Tibial nerve (tissue), 4 donors: Measurements from ENCODE around the gene SLC25A34. TPM values are rescaled to one million over a fixed set of nuclear protein-coding genes. Genes with fewer than 3 reads are reported as not detected.

Experiments
- DNase-seq, 2 donors: peaks; one replicate each; pipeline ENCODE4 v3.0.0-alpha.2; 2019; ENCODE audit warnings: low spot score in 2 of 2
- H3K27ac ChIP-seq, 4 donors: fragments of 200-600 bp; sonication (generic) in 3 of 4; one replicate each; pipeline ENCODE4 v1.5.1; 2017 to 2019; ENCODE audit warnings: mild to moderate bottlenecking in 1 of 4
- H3K27me3 ChIP-seq, 2 donors: fragments of 200-600 bp; sonication (generic) in 1 of 2; one replicate each; pipeline versions ENCODE4 v1.5.1 to v1.6.0; 2017 to 2019
- H3K36me3 ChIP-seq, 3 donors: fragments of 200-600 bp; sonication (generic); one replicate each; pipeline ENCODE4 v1.5.1; 2018 to 2019
- H3K4me1 ChIP-seq, 4 donors: fragments of 200-600 bp; sonication (generic) in 3 of 4; one replicate each; pipeline ENCODE4 v1.5.1; 2017 to 2019
- H3K4me3 ChIP-seq, 4 donors: fragments of 200-600 bp; sonication (generic) in 3 of 4; one replicate each; pipeline ENCODE4 v1.5.1; 2017 to 2019; ENCODE audit warnings: mild to moderate bottlenecking in 1 of 4, moderate library complexity in 1 of 4
- H3K9me3 ChIP-seq, 4 donors: fragments of 200-600 bp; sonication (generic) in 3 of 4; one replicate each; pipeline ENCODE4 v1.5.1; 2017 to 2019
- CTCF ChIP-seq, 5 experiments: fragments of 200-600 bp in 3 of 5; fragments of 450-650 bp in 2 of 5; sonication (generic) in 3 of 5; IDR thresholded peaks; one replicate each; pipeline ENCODE4 v1.5.1; 2016 to 2019; ENCODE audit warnings: antibody characterized with exemption in 5 of 5, mild to moderate bottlenecking in 3 of 5, moderate library complexity in 2 of 5
- EP300 ChIP-seq, 2 donors: sonication (generic); formaldehyde crosslinking; IDR thresholded peaks; one replicate each; pipeline ENCODE4 v1.6.1; 2017; ENCODE audit warnings: antibody characterized with exemption in 2 of 2, mild to moderate bottlenecking in 1 of 2
- POLR2A ChIP-seq, 2 donors: fragments of 450-650 bp; IDR thresholded peaks; one replicate each; pipeline ENCODE4 v1.6.1; 2017; ENCODE audit warnings: antibody characterized with exemption in 2 of 2, mild to moderate bottlenecking in 2 of 2, moderate library complexity in 2 of 2
- WGBS, 2 donors: methylation state at CpG; one replicate each; pipeline ENCODE4 v1.1.5; 2018; 5-methylcytosine and 5-hydroxymethylcytosine counted together
- total RNA-seq, 4 donors: library from RNA; depleted of rRNA; stranded (reverse); fragments of >200 nt; gene quantifications; one replicate each; pipeline ENCODE4 v1.1.0, GENCODE V29; 2016

The SLC25A34 gene
- total RNA-seq, 4 donors from 2014 or later, result 2.8 to 23.7 (median 3.3) TPM

GRCh38 chr1:15712168-15712567 lies 23.9 kb upstream of the SLC25A34 start:
- peaks cover 0 to 48% (median 12%) of the 10 kb centered on the region in 4 donors for H3K4me1 ChIP-seq
- no peak overlapping the region for H3K27ac ChIP-seq
- no peak overlapping the region for H3K4me3 ChIP-seq
- H3K9me3 ChIP-seq, result no peaks in the 10 kb centered on the region
- H3K27me3 ChIP-seq, result no peaks in the 10 kb centered on the region
- DNase-seq, result no peak
- peaks cover 0 to 15% (median 9%) of the 10 kb centered on the region in 3 donors for H3K36me3 ChIP-seq
- 71 to 73% methylated on average over 4 of the region's 4 CpGs for WGBS, 2 donors
- TF ChIP-seq EP300 (IDR thresholded peaks at IDR 0.05) (no peak), CTCF (IDR thresholded peaks at IDR 0.05) (no peak), POLR2A (IDR thresholded peaks at IDR 0.05) (no peak)

- Histone ChIP-seq H3K36me3 (peaks cover 0 to 39% (median 17%) of the 10 kb centered on the region in 3 donors), H3K4me3 (no peak overlapping the region), H3K27me3 (no peaks in the 10 kb centered on the region), H3K9me3 (no peaks in the 10 kb centered on the region), H3K27ac (peak overlapping the region in 3 of 4 donors; percentile 58 to 84 (median 75)), H3K4me1 (peaks cover 0 to 31% (median 12%) of the 10 kb centered on the region in 4 donors)
- no peak for DNase-seq
- TF ChIP-seq POLR2A (IDR thresholded peaks at IDR 0.05) (no peak), EP300 (IDR thresholded peaks at IDR 0.05) (peak in 1 of 2 donors; percentile 28)
- 34 to 53% methylated on average over 4 of the region's 4 CpGs for WGBS, 2 donors
Measured at GRCh38 chr1:15714406-15715136, 21.5 kb upstream of the SLC25A34 start.

GRCh38 chr1:15717418-15718125 lies 18.5 kb upstream of the SLC25A34 start:
- no peak overlapping the region for H3K27ac ChIP-seq
- no peak for DNase-seq
- WGBS, 2 donors, result 89 to 90% methylated on average over 9 to 11 of the region's 11 CpGs
- H3K4me1 ChIP-seq, result peaks cover 0 to 25% (median 12%) of the 10 kb centered on the region in 4 donors
- no peaks in the 10 kb centered on the region for H3K27me3 ChIP-seq
- H3K36me3 ChIP-seq, result peaks cover 0 to 68% (median 17%) of the 10 kb centered on the region in 3 donors
- TF ChIP-seq POLR2A (IDR thresholded peaks at IDR 0.05) (no peak), EP300 (IDR thresholded peaks at IDR 0.05) (no peak), CTCF (IDR thresholded peaks at IDR 0.05) (no peak)
- H3K9me3 ChIP-seq, result no peaks in the 10 kb centered on the region
- no peak overlapping the region for H3K4me3 ChIP-seq

GRCh38 chr1:15718199-15718601 lies 17.9 kb upstream of the SLC25A34 start:
- peaks cover 0 to 74% (median 17%) of the 10 kb centered on the region in 3 donors for H3K36me3 ChIP-seq
- TF ChIP-seq POLR2A (IDR thresholded peaks at IDR 0.05), result no peak
- TF ChIP-seq CTCF (IDR thresholded peaks at IDR 0.05), result no peak
- TF ChIP-seq EP300 (IDR thresholded peaks at IDR 0.05), result no peak

GRCh38 chr1:15719381-15720120 lies 16.5 kb upstream of the SLC25A34 start:
- WGBS, 2 donors, result 85 to 87% methylated on average over 12 of the region's 12 CpGs
- Histone ChIP-seq H3K27me3 (no peaks in the 10 kb centered on the region), H3K36me3 (peaks cover 0 to 88% (median 17%) of the 10 kb centered on the region in 3 donors), H3K27ac (no peak overlapping the region), H3K4me3 (no peak overlapping the region), H3K4me1 (peaks cover 0 to 13% (median 8%) of the 10 kb centered on the region in 4 donors), H3K9me3 (no peaks in the 10 kb centered on the region)
- no peak for DNase-seq
- TF ChIP-seq POLR2A (IDR thresholded peaks at IDR 0.05) (no peak), CTCF (IDR thresholded peaks at IDR 0.05) (no peak), EP300 (IDR thresholded peaks at IDR 0.05) (no peak)

More at GRCh38 chr1:15718199-15718601, 17.9 kb upstream of the SLC25A34 start:
- Histone ChIP-seq H3K4me1 (peaks cover 0 to 25% (median 12%) of the 10 kb centered on the region in 4 donors), H3K4me3 (no peak overlapping the region), H3K27me3 (no peaks in the 10 kb centered on the region), H3K27ac (no peak overlapping the region), H3K9me3 (no peaks in the 10 kb centered on the region)
- no peak for DNase-seq
- WGBS, 2 donors, result 90 to 92% methylated on average over 8 of the region's 8 CpGs
